ENCODE measurements around the gene AP2A1.

GRCh38 chr19:49855277-49855675 is 88.5 kb downstream of the AP2A1 start:
- TF ChIP-seq CTCF (IDR thresholded peaks at IDR 0.05) = no peak
- no peak for TF ChIP-seq ZFX (IDR thresholded peaks at IDR 0.05; ENCODE audit: borderline replicate concordance)
